Measurements from ENCODE around the gene FHIT.

FHIT gene

DNA sequence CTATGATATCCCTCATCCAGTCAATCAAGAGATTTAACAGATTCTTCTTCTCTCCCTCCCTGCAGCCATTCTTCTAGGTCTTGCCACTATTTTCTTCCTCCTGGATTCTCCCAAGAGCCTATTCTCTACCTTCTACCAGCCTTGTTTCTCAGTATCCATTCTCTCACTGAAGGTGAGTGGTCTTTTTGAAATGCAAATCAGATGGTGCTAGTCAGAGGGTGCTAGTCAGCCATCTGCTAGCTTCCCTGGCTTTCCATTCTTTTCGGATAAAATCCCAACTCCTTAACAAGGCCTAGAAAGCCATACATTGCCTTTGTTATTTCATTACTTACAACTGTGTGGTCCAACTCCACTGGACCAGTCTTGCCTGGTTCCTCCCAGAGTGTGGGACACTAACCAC, 1467.1 kb downstream of the FHIT start:
- H3K36me3 ChIP-seq (ENCODE audit: control insufficient read depth, insufficient read depth, low read length) = no peaks in the 10 kb centered on the region
- H3K4me3 ChIP-seq (ENCODE audit: insufficient read depth, low read depth, low read length, poor library complexity, severe bottlenecking) = no peak overlapping the region
- no peak for DNase-seq
- no peaks in the 10 kb centered on the region for H3K9me3 ChIP-seq (ENCODE audit: control insufficient read depth, low read length)
- H3K27ac ChIP-seq (ENCODE audit: insufficient read depth, low read length, poor library complexity, severe bottlenecking) = no peak overlapping the region
- H3K27me3 ChIP-seq (replicated peaks; ENCODE audit: control insufficient read depth, insufficient read depth, low read length, poor library complexity, severe bottlenecking) = no peaks in the 10 kb centered on the region
- H3K4me1 ChIP-seq (ENCODE audit: control insufficient read depth, insufficient read depth, low read length, poor library complexity, severe bottlenecking) = no peaks in the 10 kb centered on the region

DNA sequence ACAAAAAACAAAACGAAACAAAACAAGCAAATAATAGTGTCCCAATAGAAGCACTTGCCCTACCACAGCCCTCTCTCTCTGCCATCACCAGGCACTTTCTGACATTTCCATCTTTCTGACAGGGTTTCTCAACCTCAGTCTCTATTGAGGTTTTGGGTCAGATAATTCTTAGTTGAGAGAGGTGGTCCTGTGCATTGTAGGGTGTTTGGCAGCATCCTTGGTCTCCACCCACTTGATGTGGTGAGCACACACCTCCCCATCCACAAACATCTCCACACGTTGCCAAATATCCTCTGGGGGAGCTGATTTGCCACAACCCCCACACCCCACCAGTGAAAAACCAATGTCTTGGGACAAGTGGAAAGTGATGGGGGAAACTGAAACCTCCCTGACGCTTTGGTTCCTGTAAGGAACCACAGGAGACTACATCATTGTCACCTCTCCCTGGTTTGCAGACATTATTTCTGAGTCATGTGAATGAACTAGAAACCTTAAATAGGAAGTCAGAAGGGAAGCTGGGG, 1467.7 kb downstream of the FHIT start:
- no peaks in the 10 kb centered on the region for H3K36me3 ChIP-seq (ENCODE audit: control insufficient read depth, insufficient read depth, low read length)
- H3K9me3 ChIP-seq (ENCODE audit: control insufficient read depth, low read length) = no peaks in the 10 kb centered on the region
- H3K27me3 ChIP-seq (replicated peaks; ENCODE audit: control insufficient read depth, insufficient read depth, low read length, poor library complexity, severe bottlenecking) = no peaks in the 10 kb centered on the region
- no peaks in the 10 kb centered on the region for H3K4me1 ChIP-seq (ENCODE audit: control insufficient read depth, insufficient read depth, low read length, poor library complexity, severe bottlenecking)
- H3K27ac ChIP-seq (ENCODE audit: insufficient read depth, low read length, poor library complexity, severe bottlenecking) = no peak overlapping the region
- DNase-seq = no peak
- H3K4me3 ChIP-seq (ENCODE audit: insufficient read depth, low read depth, low read length, poor library complexity, severe bottlenecking) = no peak overlapping the region

DNA sequence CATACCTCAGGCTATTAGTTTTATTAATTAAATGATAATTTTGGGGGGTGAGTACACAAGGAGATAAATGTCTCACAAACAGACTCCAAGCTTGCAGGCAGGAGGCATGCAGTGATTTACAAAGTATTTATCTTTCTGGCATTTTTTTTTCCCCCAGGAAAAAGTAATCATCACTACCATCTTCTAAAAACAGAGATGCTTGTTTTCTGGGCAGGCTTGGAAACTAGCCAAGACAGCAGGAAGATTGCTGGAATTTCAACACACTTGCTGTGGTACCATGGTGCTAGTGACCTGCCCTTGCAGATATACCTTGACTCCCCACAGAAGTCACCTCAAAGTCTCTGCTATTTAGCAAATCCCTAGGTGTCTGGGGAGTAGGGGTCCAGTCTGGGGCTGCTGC, 1468.6 kb downstream of the FHIT start:
- Histone ChIP-seq H3K4me1 (ENCODE audit: control insufficient read depth, insufficient read depth, low read length, poor library complexity, severe bottlenecking) (no peaks in the 10 kb centered on the region), H3K36me3 (ENCODE audit: control insufficient read depth, insufficient read depth, low read length) (no peaks in the 10 kb centered on the region), H3K27ac (ENCODE audit: insufficient read depth, low read length, poor library complexity, severe bottlenecking) (no peak overlapping the region), H3K4me3 (ENCODE audit: insufficient read depth, low read depth, low read length, poor library complexity, severe bottlenecking) (no peak overlapping the region), H3K27me3 (replicated peaks; ENCODE audit: control insufficient read depth, insufficient read depth, low read length, poor library complexity, severe bottlenecking) (no peaks in the 10 kb centered on the region), H3K9me3 (ENCODE audit: control insufficient read depth, low read length) (no peaks in the 10 kb centered on the region)
- DNase-seq = no peak

DNA sequence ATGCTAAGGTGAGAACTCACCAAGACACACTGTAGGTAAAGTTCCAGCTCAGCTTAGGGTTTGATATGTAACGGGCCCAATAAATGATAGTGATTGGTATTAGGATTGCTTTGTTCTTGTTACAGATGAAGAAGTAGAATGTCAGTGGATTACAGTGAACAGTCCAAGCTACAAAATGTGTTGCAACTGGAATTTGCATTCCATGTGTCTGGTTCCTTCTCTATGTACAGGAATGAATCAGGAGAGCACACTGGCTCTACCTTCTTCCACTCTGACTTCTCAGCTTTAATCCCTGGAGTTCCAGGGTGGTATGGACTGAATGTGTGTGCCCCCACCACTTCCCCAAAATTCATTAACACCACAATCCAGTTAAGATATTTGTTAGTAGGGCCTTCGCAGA, 1471.0 kb downstream of the FHIT start:
- no peak overlapping the region for H3K27ac ChIP-seq (ENCODE audit: insufficient read depth, low read length, poor library complexity, severe bottlenecking)
- no peak for DNase-seq
- no peaks in the 10 kb centered on the region for H3K4me1 ChIP-seq (ENCODE audit: control insufficient read depth, insufficient read depth, low read length, poor library complexity, severe bottlenecking)
- no peak overlapping the region for H3K4me3 ChIP-seq (ENCODE audit: insufficient read depth, low read depth, low read length, poor library complexity, severe bottlenecking)
- H3K36me3 ChIP-seq (ENCODE audit: control insufficient read depth, insufficient read depth, low read length) = no peaks in the 10 kb centered on the region
- no peaks in the 10 kb centered on the region for H3K27me3 ChIP-seq (replicated peaks; ENCODE audit: control insufficient read depth, insufficient read depth, low read length, poor library complexity, severe bottlenecking)
- no peaks in the 10 kb centered on the region for H3K9me3 ChIP-seq (ENCODE audit: control insufficient read depth, low read length)

DNA sequence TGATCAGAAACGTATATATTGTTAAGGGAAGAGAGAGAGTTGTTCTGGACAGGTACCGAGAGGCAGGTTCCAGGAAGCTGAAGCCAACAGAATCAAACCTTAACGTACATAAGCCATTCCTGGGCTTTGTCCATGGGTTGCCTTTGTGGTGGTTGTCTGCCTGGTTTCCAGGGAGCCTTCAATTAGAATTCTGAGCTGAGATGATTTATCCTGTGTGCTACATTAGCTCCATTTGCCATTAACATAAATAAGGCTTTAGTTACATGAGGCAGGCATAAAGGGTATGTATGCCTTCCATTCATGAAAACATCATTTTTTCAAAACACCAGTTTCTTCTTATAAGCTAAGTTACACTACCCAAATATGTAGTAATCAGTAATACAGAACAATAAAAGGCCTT, 1472.0 kb downstream of the FHIT start:
- no peak overlapping the region for H3K4me3 ChIP-seq (ENCODE audit: insufficient read depth, low read depth, low read length, poor library complexity, severe bottlenecking)
- H3K27me3 ChIP-seq (replicated peaks; ENCODE audit: control insufficient read depth, insufficient read depth, low read length, poor library complexity, severe bottlenecking) = no peaks in the 10 kb centered on the region
- no peak for DNase-seq
- H3K36me3 ChIP-seq (ENCODE audit: control insufficient read depth, insufficient read depth, low read length) = no peaks in the 10 kb centered on the region
- H3K9me3 ChIP-seq (ENCODE audit: control insufficient read depth, low read length) = no peaks in the 10 kb centered on the region
- no peaks in the 10 kb centered on the region for H3K4me1 ChIP-seq (ENCODE audit: control insufficient read depth, insufficient read depth, low read length, poor library complexity, severe bottlenecking)
- H3K27ac ChIP-seq (ENCODE audit: insufficient read depth, low read length, poor library complexity, severe bottlenecking) = no peak overlapping the region

DNA sequence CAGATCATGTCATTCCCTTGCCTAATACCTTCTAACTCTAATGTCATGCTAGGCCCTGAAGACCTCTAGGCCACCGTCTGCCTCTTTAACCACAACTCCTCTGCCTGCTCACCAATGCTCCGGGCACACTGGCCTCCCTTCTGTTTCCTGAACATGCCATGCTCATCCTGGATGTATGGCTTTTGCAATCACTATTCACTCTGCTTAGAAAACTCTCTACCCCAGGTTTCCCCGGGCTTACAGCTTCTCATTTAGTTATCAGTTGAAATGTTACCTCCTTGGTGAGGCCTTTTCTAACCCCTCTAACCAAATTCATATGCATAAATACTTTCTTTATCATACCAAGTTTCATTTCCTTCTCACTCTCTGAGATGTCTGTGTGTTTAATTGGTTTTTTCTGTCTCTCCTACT, 1473.6 kb downstream of the FHIT start:
- H3K4me3 ChIP-seq (ENCODE audit: insufficient read depth, low read depth, low read length, poor library complexity, severe bottlenecking) = no peak overlapping the region
- H3K27ac ChIP-seq (ENCODE audit: insufficient read depth, low read length, poor library complexity, severe bottlenecking) = no peak overlapping the region
- no peak for DNase-seq

DNA sequence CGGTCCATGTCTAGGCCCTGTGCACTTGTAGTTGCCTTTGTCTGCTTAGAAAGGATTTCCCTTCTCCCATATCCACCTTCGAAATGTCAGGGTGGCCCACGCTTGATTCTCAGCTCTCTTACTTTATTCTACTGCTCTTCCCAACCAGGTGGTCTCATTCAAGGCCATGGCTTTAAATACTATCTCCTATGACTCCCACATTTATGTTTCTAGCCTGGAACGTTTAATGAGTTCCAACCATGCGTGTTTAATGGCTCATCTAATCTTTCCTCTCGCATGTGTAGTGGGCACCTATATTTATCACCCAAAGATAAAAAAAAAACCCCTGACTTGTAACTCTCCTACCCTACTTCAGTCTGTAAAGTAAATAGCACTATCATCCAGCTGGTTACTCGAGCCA, 1474.2 kb downstream of the FHIT start:
- H3K4me1 ChIP-seq (ENCODE audit: control insufficient read depth, insufficient read depth, low read length, poor library complexity, severe bottlenecking) = peaks cover 17% of the 10 kb centered on the region
- H3K9me3 ChIP-seq (ENCODE audit: control insufficient read depth, low read length) = no peaks in the 10 kb centered on the region
- H3K27ac ChIP-seq (ENCODE audit: insufficient read depth, low read length, poor library complexity, severe bottlenecking) = no peak overlapping the region
- DNase-seq = no peak
- no peak overlapping the region for H3K4me3 ChIP-seq (ENCODE audit: insufficient read depth, low read depth, low read length, poor library complexity, severe bottlenecking)
- no peaks in the 10 kb centered on the region for H3K27me3 ChIP-seq (replicated peaks; ENCODE audit: control insufficient read depth, insufficient read depth, low read length, poor library complexity, severe bottlenecking)
- H3K36me3 ChIP-seq (ENCODE audit: control insufficient read depth, insufficient read depth, low read length) = no peaks in the 10 kb centered on the region

More for the DNA sequence above, 1473.6 kb downstream of the FHIT start:
- Histone ChIP-seq H3K9me3 (ENCODE audit: control insufficient read depth, low read length) (no peaks in the 10 kb centered on the region), H3K4me1 (ENCODE audit: control insufficient read depth, insufficient read depth, low read length, poor library complexity, severe bottlenecking) (peaks cover 11% of the 10 kb centered on the region), H3K36me3 (ENCODE audit: control insufficient read depth, insufficient read depth, low read length) (no peaks in the 10 kb centered on the region), H3K27me3 (replicated peaks; ENCODE audit: control insufficient read depth, insufficient read depth, low read length, poor library complexity, severe bottlenecking) (no peaks in the 10 kb centered on the region)

DNA sequence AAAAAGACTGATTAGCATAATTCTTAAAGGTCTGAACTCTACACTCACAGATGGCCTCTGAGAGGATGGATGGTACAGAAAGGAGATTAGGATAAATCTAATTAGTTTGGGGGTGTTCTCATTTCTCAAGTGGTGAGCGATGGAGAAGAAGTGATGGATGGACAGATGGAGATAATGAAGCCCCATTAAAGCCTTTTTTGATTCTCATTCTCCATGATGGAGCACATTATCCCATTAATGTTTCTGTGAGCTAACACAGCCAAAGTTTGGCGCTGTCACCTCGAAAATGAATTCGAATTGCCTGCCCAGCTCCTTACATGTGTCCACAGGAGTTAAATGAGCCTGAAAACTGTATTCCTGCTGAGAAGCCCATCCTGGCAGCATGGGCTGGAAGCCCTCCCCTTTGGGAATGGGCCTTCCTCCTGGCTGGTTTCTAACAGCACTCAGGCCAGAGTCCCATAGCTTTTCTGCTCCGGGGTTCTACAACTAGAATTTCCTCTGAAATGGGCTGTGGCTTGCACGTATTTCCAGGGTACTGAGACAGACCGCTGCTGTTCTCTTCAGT, 1475.4 kb downstream of the FHIT start:
- no peak overlapping the region for H3K4me3 ChIP-seq (ENCODE audit: insufficient read depth, low read depth, low read length, poor library complexity, severe bottlenecking)
- peaks cover 21% of the 10 kb centered on the region for H3K4me1 ChIP-seq (ENCODE audit: control insufficient read depth, insufficient read depth, low read length, poor library complexity, severe bottlenecking)
- H3K9me3 ChIP-seq (ENCODE audit: control insufficient read depth, low read length) = no peaks in the 10 kb centered on the region
- H3K36me3 ChIP-seq (ENCODE audit: control insufficient read depth, insufficient read depth, low read length) = no peaks in the 10 kb centered on the region
- no peaks in the 10 kb centered on the region for H3K27me3 ChIP-seq (replicated peaks; ENCODE audit: control insufficient read depth, insufficient read depth, low read length, poor library complexity, severe bottlenecking)
- DNase-seq = no peak
- no peak overlapping the region for H3K27ac ChIP-seq (ENCODE audit: insufficient read depth, low read length, poor library complexity, severe bottlenecking)

DNA sequence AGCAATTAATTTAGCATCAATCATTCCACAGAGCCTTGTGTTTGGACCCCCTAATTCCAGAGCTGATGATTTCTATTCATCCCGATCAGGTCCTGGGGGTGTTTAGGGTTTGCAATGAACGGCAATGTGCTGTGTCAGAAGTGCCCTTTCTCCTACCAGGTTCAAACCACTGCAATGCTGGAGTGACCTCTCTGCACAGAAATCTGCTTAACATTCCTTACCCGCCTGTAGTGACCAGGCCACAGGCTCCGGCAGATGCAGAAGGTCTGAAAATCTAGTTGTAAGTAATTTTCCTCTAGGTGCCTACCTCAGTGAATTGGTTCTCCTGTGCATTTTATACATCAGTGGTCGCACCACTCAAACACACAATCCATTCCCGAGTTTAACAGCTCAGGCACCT, 1476.1 kb downstream of the FHIT start:
- Histone ChIP-seq H3K4me1 (ENCODE audit: control insufficient read depth, insufficient read depth, low read length, poor library complexity, severe bottlenecking) (peaks cover 21% of the 10 kb centered on the region), H3K9me3 (ENCODE audit: control insufficient read depth, low read length) (no peaks in the 10 kb centered on the region), H3K27ac (ENCODE audit: insufficient read depth, low read length, poor library complexity, severe bottlenecking) (no peak overlapping the region), H3K4me3 (ENCODE audit: insufficient read depth, low read depth, low read length, poor library complexity, severe bottlenecking) (no peak overlapping the region), H3K36me3 (ENCODE audit: control insufficient read depth, insufficient read depth, low read length) (no peaks in the 10 kb centered on the region), H3K27me3 (replicated peaks; ENCODE audit: control insufficient read depth, insufficient read depth, low read length, poor library complexity, severe bottlenecking) (no peaks in the 10 kb centered on the region)
- DNase-seq = no peak

DNA sequence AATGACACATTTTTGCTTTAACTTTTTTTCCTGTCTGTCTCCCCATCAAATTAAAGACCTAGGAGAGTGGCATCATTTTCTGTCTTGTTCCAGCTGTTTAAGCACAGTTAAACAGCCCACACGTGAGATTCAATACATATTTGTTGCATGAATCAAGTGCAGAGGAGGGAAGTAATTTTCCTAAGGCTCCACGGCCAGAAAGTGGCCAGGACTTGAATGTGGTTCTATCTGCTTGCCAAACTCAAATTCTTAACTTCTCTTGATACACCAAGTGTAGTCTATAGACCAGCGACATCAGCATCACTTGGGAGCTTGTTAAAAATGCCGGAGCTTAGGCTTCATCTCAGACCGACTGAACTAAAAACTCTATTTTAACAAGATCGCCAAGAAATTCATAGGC, 1476.6 kb downstream of the FHIT start:
- H3K27me3 ChIP-seq (replicated peaks; ENCODE audit: control insufficient read depth, insufficient read depth, low read length, poor library complexity, severe bottlenecking) = no peaks in the 10 kb centered on the region
- DNase-seq = no peak
- no peaks in the 10 kb centered on the region for H3K9me3 ChIP-seq (ENCODE audit: control insufficient read depth, low read length)
- peaks cover 21% of the 10 kb centered on the region for H3K4me1 ChIP-seq (ENCODE audit: control insufficient read depth, insufficient read depth, low read length, poor library complexity, severe bottlenecking)
- H3K4me3 ChIP-seq (ENCODE audit: insufficient read depth, low read depth, low read length, poor library complexity, severe bottlenecking) = no peak overlapping the region
- H3K36me3 ChIP-seq (ENCODE audit: control insufficient read depth, insufficient read depth, low read length) = no peaks in the 10 kb centered on the region
- no peak overlapping the region for H3K27ac ChIP-seq (ENCODE audit: insufficient read depth, low read length, poor library complexity, severe bottlenecking)
